Measurements from ENCODE around the gene HENMT1.
"Not testable (repeated sequence)": the region's sequence is repeated elsewhere in the genome, so short reads cannot be mapped to it uniquely, and the experiment has no call there.

Gene HENMT1

DNA sequence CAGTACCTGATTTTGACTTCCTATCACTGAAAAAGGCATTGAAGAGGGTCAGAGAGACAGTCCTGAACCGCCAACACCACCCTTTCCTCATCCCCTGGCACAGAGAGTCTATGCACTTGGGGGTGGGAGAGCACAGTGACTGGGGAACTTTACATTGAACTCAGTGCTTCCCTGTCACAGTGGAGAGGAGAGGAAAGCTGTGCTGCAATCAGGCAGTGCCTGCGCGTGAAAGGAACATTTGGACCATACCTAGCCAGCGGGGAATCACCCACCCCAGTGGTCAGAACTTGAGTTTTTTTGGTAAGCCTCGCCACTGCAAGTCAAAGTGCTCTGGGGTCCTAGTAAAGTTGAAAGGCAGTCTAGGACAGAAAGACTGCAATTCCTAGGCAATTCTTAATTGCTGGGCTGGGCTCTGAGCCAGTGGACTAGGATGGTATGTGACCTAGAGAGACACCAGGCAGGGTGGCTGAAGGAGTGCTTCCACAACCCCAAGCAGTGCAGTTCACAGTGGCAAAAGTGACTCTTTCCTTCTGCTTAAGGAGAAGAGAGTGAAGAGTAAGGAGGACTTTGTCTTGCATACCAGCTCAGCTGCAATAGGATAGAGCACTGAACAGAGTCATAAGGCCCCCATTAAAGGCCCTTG, 9.4 kb upstream of the HENMT1 start:
- DNase-seq, result no peak

DNA sequence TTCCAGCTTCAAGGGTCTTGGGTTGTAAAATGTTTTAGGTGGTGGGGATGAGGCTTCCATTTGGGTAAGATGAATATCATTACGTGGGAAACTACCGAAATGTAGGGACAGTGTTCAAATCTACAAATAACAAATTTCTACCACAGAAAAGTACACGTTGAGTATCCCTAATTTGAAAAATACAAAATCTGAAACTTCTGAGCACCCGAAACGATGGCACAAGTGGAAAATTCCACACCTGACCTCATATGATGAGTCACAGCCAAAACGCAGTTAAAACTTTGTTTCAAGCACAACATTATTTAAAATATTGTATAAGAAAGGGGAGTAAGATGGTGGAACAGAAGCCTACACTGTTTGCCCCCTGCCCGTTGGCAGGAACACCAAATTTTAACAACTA, 8.8 kb upstream of the HENMT1 start:
- DNase-seq, result no peak

DNA sequence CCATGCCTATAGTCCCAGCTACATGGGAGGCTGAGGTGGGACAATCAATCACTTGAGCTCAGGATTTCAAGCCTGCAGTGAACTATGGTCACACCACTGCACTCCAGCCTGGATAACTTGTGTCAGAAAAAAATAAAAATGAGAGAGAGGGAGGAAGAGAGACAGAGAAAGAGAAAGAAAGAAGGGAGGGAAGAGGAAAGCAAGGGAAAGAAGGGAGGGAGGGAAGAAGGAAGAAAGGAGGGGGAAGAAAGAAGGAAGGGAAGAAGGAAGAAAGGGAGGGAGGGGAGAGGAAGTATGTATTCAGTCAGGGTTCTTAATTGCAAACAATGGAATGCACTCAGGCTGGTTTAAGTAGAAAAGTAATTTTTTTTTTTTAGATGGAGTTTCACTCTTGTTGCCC, 7.9 kb upstream of the HENMT1 start:
- no peak for DNase-seq

DNA sequence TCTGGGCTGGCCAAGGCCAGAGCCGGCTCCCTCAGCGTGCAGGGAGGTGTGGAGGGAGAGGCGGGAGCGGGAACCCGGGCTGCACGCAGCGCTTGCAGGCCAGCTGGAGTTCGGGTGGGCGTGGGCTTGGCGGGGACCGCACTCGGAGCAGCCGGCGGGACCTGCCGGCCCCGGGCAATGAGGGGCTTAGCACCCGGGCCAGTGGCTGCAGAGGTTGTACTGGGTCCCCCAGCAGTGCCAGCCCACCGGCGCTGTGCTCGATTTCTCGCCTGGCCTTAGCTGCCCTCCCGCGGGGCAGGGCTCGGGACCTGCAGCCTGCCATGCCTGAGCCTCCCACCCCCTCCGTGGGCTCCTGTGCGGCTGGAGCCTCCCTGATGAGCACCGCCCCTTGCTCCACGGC, 6.5 kb upstream of the HENMT1 start:
- DNase-seq, result not testable (repeated sequence)

DNA sequence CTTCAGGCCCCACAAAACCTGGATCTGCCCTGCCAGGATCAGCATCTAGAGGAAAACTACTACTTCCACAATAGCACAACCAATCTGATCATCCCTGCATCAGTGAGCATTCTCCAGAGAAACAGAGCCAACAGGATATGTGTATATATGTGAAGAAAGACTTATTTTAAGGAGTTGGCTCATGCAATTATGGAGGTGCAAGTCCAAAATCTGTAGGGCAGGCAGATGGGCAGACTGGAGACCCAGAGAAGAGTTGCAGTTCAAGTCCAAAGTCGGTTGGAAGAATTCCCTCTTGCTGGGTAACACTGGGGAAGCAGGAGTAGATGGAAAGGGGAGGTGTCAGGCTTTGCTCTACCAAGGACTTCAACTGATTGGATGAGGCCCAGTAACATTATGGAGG, 4.9 kb upstream of the HENMT1 start:
- no peak for DNase-seq

DNA sequence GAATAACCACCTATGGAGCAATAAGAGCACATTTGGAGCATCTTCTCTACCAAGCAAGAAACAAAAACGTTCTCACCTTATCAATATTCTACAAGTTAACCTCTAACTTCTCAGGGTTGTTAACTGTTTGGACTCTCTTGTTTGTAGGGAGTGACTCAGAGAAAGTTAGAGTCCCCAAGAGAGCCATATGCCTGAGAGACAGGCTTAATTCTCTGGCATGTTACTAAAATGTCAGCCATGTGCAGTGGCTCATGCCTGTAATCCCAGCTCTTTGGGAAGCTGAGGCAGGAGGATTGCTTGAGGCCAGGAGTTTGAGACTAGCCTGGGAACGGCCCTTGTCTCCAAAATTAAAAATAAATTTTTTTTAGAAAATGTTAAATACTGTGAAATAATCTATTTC, 4.2 kb upstream of the HENMT1 start:
- no peak for DNase-seq

DNA sequence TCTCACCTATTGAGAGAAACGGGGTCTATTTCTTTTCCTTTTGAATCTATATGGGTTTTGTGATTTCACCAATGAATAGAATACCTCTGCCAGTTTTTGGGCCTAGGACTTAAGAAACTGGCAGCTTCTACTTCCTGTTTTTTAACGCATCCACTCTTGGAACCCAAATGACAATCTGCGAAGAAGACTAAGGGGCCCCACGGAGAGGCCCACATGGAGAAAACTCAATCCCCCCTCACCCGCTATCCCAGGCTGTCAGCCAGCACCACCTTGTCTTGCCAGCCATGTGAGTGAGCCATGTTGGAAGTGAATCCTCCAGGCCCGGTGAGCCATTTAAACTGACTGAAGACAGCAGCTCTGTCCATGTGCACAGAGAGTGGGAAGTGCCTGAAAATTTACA, 3.6 kb upstream of the HENMT1 start:
- no peak for DNase-seq

DNA sequence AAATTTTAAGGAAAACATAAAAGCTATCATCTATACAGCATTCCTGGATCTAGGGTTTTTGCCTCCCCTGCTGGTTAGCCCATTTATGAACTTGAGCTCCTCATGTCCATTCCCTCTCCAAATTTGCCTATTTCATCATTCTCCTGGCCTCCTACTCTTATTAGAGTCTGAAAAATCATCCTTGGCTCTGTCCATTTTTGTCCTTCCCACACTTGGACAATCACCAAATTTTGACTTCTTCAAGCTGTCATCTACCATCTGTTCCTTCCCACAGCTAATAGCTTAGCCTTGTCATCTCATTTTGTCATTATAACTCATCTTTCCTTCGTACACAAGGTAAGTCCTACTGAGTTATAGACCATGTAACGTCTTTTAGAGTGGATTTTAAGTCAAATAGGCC, 2.2 kb upstream of the HENMT1 start:
- no peak for DNase-seq

DNA sequence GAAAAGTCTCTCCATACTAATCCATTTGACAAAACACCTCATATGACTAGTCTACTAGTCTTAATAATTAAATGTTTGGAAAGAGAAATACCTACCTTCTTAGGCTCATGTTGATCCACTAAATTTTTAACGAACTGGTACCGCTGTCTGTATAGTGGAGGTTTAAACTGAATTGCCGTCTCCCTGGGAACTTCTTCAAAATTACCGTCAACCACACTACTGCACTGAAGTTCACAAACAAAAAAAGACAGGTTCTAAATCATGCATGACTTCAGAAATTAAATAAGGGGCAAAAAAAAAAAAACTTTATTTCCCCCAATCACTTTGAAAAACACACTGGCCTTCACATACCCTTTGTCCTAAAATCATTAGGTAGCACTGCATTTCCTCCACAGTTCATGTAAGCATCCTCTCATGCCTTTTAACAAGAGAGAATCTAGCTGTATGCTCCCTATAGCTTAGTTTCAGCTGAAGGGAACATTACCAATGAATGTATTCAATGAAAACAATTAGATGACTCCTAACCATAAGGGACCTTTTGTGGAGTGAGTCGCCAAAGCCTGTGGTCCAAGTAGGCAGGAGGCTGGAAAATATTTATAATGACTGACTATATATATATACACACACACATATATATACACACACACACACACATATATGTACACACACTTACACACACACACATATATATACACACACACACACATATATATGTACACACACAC, 3.4 kb downstream of the HENMT1 start:
- peak; percentile 22 for DNase-seq

DNA sequence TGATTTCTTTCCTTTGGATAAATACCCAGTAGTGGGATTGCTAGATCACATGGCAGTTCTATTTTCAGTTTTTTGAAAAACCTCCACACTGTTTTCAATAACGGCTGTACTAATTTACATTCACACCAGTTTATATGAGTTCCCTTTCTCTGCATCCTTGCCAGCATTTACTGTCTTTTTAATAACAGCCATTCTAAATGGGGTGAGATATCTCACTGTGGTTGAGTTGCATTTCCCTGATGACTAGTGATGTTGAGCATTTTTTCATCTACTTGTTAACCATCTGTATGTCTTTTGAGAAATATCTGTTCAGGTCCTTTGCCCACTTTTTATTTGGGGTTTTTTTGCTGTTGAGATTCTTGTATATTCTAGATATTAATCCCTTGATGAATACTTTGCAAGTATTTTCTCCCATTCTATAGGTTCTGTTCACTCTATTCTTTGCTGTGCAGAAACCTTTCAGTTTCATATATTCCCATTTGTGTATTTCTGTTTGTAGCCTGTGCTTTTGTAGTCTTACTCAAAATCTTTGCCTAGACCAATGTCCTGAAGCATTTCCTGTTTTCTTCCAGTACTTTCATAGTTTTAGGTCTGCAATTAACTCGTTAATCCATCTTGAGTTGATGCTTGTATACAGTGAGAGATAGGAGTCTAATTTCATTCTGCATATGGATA, 7.3 kb downstream of the HENMT1 start:
- no peak for DNase-seq

DNA sequence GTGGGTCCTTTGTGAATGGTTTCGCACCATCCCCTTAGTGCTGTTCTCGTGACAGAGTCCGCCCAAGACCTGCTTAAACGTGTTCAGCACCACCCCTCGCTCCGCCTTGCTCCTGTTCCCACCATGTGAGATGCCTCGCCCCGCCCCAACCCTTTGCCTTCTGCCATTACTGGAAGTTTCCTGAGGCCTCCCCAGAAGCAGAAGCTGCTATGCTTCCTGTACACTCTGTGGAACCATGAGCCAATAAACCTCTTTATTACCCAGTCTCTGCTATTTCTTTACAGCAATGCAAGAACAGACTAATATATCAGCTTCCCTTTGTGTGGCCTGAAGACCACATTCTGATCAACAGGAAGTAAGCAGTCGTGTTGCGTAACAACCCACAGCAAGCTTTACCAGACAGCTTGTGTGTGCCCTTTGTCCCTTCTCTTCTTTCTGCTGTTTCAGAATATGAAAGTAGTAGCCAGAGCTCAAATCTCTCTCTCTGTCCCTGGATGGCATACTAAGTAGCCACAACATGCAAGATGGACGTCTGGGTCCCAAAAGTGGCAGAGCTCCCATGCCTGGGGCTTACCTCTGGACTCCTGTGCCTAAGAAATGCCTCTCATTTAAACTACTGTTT, 14.1 kb downstream of the HENMT1 start:
- DNase-seq, result peak; percentile 56

DNA sequence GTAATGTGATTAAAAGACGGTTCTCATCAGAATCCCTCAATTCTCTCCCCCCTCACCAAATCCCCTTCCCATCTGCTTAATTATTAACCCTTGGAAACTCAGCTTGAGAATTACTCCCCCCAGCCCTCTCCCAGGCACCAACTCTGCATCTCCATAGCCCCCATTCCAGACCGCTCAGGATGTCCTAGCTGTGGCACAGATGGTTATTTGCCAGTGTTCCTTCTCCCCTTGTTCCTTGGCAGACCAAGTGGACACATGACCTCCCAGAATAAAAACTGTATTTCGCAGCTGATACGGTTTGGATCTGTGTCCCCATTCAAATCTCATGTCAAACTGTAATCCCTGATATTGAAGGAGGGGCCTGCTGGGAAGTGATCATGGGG, 14.6 kb downstream of the HENMT1 start:
- DNase-seq, result no peak

DNA sequence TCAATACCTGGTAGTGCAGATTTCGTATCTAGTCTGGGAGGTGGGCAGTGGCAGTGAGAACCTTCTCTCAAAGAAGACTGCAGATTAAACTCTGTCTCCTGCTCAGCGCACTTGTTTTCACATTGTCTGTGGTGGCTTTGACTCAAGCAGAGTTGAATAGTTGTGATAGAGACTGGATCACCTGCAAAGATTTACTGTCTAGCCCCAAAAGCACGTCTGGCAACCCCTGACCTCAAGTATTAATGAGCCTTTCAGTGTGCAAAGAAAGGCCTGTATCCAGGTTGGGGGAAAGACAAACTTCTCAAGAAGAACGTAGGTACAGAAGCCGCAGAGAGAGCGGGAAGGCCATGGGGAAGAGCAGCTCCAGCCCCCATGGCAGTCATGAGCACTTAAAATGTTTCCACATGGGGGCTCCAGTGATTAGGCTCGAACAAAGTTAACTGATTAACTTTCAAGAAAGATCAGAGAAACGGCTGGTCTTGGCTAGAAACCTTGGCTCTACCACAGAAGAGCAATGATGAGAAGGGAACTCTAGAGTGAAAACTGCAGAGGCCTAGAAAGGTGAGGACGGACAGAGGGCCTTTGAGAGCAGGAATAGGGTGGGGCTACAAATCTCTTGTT, 15.2 kb downstream of the HENMT1 start:
- DNase-seq, result no peak

DNA sequence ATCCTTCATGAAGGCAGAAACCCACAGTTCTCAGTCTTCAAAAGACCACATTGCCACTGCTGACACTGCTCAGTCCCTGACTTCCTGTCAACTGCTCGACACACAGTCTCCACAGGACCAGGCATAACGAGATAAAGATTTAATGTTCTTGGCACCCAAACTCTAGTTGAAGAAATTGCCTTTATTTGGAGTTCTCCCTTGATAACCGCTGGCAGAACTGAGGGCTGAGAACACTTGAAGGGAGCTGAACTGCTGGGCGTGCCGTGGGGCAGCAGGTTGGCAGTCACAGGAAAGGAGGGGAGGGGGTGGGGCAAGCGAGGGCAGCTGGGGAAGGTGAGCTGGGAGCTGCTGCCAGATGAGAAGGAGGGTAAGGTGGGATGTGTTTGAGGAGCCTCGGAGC, 15.9 kb downstream of the HENMT1 start:
- peak; percentile 24 for DNase-seq

DNA sequence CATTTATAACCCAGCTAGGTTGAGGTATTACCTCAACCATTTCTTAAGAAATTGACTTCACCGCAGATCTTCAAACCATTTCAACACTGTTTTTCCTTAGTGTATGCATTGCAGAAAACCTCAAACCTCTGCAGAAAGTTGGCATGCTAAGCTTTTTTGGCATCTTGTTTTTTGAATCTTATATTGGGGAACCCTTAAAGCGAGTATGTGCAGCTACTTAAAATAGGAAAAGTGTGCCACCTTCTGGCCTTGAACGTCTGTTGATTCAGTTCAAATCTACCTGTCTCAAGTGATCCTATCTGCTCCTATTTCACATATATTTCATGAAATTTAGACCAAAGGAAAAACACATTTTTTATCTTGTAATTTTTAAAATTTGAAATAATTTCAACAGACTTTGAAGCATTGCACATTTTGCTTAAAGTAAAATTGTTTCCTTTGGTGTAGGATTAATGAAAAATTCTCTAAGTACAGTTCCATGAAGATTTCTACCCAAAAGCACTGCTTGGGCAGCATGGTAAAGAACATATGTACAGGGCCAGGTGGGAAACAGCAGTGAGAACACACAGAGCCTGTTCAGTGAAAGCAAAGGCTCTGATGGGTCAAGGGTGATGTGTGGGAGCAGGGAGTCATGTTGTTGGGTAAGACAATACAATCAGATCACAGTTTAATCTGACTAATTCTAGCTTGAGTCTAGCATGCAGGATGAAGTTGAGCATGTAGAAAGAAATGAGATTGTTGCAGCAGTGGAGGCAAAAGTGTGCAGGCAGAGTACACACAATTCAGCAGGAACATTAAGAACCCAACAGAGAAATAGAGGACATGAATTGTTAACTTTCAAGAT, 17.2 kb downstream of the HENMT1 start:
- DNase-seq, result peak; percentile 22

DNA sequence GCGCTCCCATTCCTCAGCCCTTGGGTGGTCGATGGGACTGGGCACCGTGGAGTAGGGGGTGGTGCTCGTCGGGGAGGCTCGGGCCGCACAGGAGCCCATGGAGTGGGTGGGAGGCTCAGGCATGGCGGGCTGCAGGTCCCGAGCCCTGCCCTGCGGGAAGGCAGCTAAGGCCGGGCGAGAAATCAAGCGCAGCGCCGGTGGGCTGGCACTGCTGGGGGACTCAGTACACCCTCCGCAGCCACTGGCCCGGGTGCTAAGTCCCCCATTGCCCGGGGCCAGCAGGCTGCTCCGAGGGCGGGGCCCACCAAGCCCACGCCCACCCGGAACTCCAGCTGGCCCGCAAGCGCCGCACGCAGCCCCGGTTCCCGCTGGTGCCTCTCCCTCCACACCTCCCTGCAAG, 20.0 kb downstream of the HENMT1 start:
- DNase-seq, result not testable (repeated sequence)

DNA sequence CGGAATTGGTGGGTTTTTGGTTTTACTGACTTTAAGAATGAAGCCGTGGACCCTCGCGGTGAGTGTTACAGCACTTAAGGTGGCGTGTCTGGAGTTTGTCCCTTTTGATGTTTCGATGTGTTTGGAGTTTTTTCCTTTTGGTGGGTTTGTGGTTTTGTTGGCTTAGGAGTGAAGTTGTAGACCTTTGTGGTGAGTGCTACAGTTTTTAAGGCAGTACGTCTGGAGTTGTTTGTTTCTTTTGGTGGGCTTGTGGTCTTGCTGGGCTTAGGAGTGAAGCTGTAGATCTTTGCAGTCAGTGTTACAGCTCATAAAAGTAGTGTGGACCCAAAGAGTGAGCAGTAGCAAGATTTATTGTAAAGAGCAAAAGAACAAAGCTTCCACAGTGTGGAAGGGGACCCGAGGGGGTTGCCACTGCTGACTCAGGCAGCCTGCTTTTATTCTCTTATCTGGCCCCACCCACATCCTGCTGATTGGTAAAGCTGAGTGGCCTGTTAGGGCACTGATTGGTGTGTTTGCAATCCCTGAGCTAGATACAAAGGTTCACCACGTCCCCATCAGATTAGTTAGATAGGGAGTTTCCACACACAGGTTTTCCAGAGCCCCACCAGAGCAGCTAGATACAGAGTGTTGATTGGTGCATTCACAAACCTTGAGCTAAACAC, 20.9 kb downstream of the HENMT1 start:
- peak; percentile 57 for DNase-seq

DNA sequence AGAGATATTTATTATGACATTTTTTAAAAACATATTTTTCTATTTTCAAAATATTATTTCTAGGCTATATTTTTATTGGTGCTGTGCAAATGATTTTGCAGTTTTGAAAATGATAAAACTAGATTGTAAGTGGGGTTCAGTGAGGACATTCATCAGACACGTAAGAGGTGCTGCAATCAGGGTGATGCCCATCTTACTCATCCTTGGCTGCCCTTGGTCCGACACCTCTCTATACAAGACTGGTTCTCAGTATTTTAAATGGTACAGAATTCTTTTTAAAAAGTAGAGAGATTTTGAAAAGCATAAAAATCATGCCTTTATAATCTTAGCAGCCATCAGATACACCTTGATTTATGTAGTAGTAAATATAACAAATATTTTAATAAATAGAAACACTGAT, 24.0 kb downstream of the HENMT1 start:
- no peak for DNase-seq

DNA sequence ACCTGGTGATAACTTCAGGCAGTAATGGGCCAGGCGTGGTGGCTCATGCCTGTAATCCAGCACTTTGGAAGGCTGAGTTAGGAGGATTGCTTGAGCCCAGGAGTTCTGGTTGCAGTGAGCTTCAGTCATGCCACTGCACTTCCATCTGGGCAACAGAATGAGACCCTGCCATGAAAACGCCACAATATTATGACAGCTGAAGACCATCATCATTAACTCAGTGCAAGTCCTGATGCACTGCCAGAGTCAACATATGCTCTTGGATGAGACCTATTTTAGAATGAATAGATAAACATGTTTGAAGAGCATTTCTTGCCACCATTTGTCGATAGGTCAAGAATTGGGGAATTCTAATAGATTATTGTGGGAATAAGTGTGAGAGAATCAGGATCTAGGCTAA, 26.4 kb downstream of the HENMT1 start:
- DNase-seq, result no peak

DNA sequence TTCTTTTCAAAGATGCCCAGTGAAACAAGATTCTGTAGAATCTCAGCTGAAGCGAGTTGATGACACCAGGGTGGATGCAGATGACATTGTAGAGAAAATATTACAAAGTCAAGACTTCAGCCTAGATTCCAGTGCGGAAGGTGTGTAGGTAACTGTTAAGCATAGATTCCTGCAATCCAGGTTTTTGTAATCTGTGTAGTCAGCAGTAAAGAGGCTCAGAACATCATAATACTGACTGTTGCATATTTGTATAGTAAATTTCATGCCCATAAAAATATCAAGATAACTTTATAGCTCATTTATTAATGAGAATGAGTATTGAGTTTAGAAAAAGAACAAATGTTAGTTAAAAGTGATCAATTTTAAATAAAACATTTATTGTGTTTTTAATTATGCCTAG, 32.2 kb downstream of the HENMT1 start:
- DNase-seq, result no peak

DNA sequence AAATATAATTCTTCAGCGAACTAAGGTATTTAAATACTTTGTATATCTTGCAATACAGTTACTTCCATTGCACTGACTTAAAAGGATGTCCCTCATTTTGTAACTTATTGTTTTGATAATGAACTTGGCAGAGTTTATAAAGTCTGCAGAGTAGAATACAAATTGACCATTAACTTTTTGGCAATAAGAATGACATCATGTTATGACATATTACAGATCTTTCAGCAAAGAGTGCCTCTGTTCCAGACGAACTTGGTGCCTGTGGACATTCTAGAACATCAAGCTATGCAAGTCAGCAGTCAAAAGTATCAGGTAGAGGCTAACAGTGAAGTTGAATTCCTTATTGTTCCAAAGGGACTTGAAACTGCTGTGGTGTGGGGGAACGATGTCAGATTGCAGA, 32.9 kb downstream of the HENMT1 start:
- DNase-seq, result no peak

DNA sequence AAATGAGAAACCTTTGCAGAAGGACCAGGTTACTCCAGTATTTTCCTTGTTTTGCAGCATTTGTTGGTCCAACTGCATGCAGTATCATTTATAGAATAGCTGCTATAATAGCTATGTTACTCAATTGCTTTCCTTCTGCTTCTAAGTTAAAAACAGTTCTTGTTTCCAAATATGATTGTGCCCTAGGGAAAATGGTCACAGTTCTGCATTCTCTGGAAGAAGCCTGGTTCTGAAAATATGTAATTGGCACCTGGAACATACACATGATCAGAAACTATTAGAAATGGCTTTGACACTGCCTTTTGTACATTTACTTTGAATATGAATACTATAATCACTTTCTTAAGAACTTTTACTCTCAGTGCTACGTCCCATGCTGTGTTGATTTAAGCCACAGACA, 33.6 kb downstream of the HENMT1 start:
- DNase-seq, result no peak

Data from stimulated activated CD4-positive, alpha-beta T cell treated with anti-CD3 and anti-CD28 coated beads, Interleukin-1b, Interleukin-23, amount 100 ng/mL, for 48 hours (primary cell).